Measurements from ENCODE around the gene SRGN.

- TF ChIP-seq, protein P1, sequence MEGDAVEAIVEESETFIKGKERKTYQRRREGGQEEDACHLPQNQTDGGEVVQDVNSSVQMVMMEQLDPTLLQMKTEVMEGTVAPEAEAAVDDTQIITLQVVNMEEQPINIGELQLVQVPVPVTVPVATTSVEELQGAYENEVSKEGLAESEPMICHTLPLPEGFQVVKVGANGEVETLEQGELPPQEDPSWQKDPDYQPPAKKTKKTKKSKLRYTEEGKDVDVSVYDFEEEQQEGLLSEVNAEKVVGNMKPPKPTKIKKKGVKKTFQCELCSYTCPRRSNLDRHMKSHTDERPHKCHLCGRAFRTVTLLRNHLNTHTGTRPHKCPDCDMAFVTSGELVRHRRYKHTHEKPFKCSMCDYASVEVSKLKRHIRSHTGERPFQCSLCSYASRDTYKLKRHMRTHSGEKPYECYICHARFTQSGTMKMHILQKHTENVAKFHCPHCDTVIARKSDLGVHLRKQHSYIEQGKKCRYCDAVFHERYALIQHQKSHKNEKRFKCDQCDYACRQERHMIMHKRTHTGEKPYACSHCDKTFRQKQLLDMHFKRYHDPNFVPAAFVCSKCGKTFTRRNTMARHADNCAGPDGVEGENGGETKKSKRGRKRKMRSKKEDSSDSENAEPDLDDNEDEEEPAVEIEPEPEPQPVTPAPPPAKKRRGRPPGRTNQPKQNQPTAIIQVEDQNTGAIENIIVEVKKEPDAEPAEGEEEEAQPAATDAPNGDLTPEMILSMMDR (IDR thresholded peaks at IDR 0.05) = no peak
- TF ChIP-seq POLR2A (IDR thresholded peaks at IDR 0.05) = no peak
Measured at GRCh38 chr10:69057261-69057950, 30.5 kb upstream of the SRGN start.
